ENCODE measurements around the gene CCDC83. TPM values are rescaled to one million over a fixed set of nuclear protein-coding genes. Genes with fewer than 3 reads are reported as not detected.

Gene CCDC83
- polyA plus RNA-seq, 3 donors, result not detected

DNA sequence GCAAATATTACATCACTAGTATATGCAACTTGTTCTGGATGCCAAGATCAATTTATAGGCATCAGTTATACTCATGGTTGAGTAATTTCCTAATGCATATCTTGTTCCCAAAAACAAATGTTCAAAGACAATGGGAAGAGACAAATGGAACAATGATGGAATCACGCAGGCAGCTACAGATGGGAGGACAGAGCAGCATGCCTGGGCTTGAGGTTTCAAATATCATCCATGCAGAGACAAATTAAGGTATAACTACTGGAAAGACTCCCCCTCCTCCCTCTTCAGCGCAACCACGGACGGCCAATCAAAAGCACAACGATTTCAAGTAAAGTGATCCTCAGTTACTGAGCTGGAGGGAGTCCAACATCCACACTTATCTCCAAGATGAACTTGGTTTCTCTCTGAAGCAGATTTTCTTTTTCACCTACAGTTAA lies 106.8 kb downstream of the CCDC83 start:
- H3K4me3 ChIP-seq (replicated peaks in 1 of 3; ENCODE audit: low read depth in 2 of 3, low read length in 3 of 3), result no peak overlapping the region
- Mint-ChIP-seq H3K9me3 (peaks cover 0 to 2% (median 0%) of the 10 kb centered on the region in 7 donors), H3K27me3 (ENCODE audit: low read depth in 3 of 3) (no peaks in the 10 kb centered on the region), H3K4me1 (no peaks in the 10 kb centered on the region), H3K4me3 (no peak overlapping the region), H3K36me3 (peaks cover 86 to 95% of the 10 kb centered on the region in 2 donors), H3K27ac (peak overlapping the region in 2 of 7 donors; percentile 2 to 16)
- H3K4me1 ChIP-seq (ENCODE audit: control insufficient read depth in 1 of 2, insufficient read depth in 2 of 2, low read length in 2 of 2), result no peaks in the 10 kb centered on the region
- intact Hi-C loops (cut with micrococcal nuclease), result loop anchor here in 1 of 2 donors (10.0 kb wide), 1 partner anchor 53 kb away; no protein-coding TSS in a partner anchor
- H3K79me2 ChIP-seq (ENCODE audit: insufficient read depth, low read length), result peaks cover 64% of the 10 kb centered on the region
- no peak overlapping the region for H3K4me2 ChIP-seq (replicated peaks; ENCODE audit: extremely low read depth, low read length, poor library complexity, severe bottlenecking)
- H3K27me3 ChIP-seq (ENCODE audit: control insufficient read depth in 2 of 2, insufficient read depth in 2 of 2, low read length in 2 of 2), result no peaks in the 10 kb centered on the region
- peaks cover 96 to 99% of the 10 kb centered on the region in 2 donors for H3K36me3 ChIP-seq (replicated peaks in 1 of 2; ENCODE audit: control insufficient read depth in 1 of 2, insufficient read depth in 2 of 2, low read length in 2 of 2)
- 65% methylated on average over 4 of the region's 5 CpGs for WGBS (ENCODE audit: insufficient coverage)
- peaks cover 100% of the 10 kb centered on the region for H4K20me1 ChIP-seq (ENCODE audit: insufficient read depth, low read length)
- TF ChIP-seq, protein P1, sequence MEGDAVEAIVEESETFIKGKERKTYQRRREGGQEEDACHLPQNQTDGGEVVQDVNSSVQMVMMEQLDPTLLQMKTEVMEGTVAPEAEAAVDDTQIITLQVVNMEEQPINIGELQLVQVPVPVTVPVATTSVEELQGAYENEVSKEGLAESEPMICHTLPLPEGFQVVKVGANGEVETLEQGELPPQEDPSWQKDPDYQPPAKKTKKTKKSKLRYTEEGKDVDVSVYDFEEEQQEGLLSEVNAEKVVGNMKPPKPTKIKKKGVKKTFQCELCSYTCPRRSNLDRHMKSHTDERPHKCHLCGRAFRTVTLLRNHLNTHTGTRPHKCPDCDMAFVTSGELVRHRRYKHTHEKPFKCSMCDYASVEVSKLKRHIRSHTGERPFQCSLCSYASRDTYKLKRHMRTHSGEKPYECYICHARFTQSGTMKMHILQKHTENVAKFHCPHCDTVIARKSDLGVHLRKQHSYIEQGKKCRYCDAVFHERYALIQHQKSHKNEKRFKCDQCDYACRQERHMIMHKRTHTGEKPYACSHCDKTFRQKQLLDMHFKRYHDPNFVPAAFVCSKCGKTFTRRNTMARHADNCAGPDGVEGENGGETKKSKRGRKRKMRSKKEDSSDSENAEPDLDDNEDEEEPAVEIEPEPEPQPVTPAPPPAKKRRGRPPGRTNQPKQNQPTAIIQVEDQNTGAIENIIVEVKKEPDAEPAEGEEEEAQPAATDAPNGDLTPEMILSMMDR (IDR thresholded peaks at IDR 0.05), result no peak
- H2AFZ ChIP-seq (ENCODE audit: insufficient read depth, low read depth, low read length, poor library complexity, severe bottlenecking), result no peak overlapping the region
- no peak overlapping the region for H3K27ac ChIP-seq (ENCODE audit: low read depth in 1 of 2, low read length in 2 of 2)
- H3K9ac ChIP-seq (ENCODE audit: insufficient read depth, low read length, poor library complexity, severe bottlenecking), result no peak overlapping the region
- H3K9me3 ChIP-seq (replicated peaks in 1 of 2; ENCODE audit: control insufficient read depth in 1 of 2, insufficient read depth in 1 of 2, low read length in 2 of 2), result no peaks in the 10 kb centered on the region
- no peak for DNase-seq

DNA sequence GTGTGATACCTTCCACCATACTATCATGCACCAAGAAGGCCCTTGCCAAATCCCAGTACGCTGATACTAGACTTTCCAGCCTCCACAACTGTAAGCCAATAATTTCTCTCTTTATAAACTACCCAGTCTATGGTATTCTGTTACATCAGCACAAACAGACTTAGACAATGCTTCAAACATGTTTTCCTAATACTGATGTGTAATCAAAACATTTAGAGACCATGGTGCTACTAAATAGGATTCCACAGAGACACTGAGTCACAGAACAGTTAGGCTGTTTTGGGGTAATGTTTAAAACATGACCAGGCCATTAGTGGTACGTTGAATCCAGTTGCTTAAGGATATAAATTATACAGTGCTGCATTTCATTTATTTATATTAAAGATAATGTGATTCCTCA lies 110.0 kb downstream of the CCDC83 start:
- Histone ChIP-seq H2AFZ (ENCODE audit: insufficient read depth, low read depth, low read length, poor library complexity, severe bottlenecking) (no peak overlapping the region), H3K27me3 (ENCODE audit: control insufficient read depth in 2 of 2, insufficient read depth in 2 of 2, low read length in 2 of 2) (no peaks in the 10 kb centered on the region), H4K20me1 (ENCODE audit: insufficient read depth, low read length) (peaks cover 100% of the 10 kb centered on the region), H3K9me3 (replicated peaks in 1 of 2; ENCODE audit: control insufficient read depth in 1 of 2, insufficient read depth in 1 of 2, low read length in 2 of 2) (no peaks in the 10 kb centered on the region), H3K4me2 (replicated peaks; ENCODE audit: extremely low read depth, low read length, poor library complexity, severe bottlenecking) (no peak overlapping the region), H3K36me3 (replicated peaks in 1 of 2; ENCODE audit: control insufficient read depth in 1 of 2, insufficient read depth in 2 of 2, low read length in 2 of 2) (peaks cover 98 to 100% of the 10 kb centered on the region in 2 donors), H3K27ac (ENCODE audit: low read depth in 1 of 2, low read length in 2 of 2) (no peak overlapping the region), H3K9ac (ENCODE audit: insufficient read depth, low read length, poor library complexity, severe bottlenecking) (no peak overlapping the region), H3K79me2 (ENCODE audit: insufficient read depth, low read length) (peaks cover 94% of the 10 kb centered on the region), H3K4me3 (replicated peaks in 1 of 3; ENCODE audit: low read depth in 2 of 3, low read length in 3 of 3) (no peak overlapping the region), H3K4me1 (ENCODE audit: control insufficient read depth in 1 of 2, insufficient read depth in 2 of 2, low read length in 2 of 2) (no peaks in the 10 kb centered on the region)
- Mint-ChIP-seq H3K9me3 (peaks cover 0 to 2% (median 0%) of the 10 kb centered on the region in 7 donors), H3K36me3 (peaks cover 83 to 94% of the 10 kb centered on the region in 2 donors), H3K27me3 (ENCODE audit: low read depth in 3 of 3) (no peaks in the 10 kb centered on the region), H3K4me3 (no peak overlapping the region), H3K4me1 (no peaks in the 10 kb centered on the region), H3K27ac (peak overlapping the region in 1 of 7 donors; percentile 61)
- TF ChIP-seq, protein P1 (IDR thresholded peaks at IDR 0.05), result no peak
- DNase-seq, result no peak
- 100% methylated on average over 1 of the region's 2 CpGs for WGBS (ENCODE audit: insufficient coverage)
- intact Hi-C loops (cut with micrococcal nuclease), result loop anchor here in 1 of 2 donors (10.0 kb wide), 1 partner anchor 50 kb away; no protein-coding TSS in a partner anchor
